Medulla oblongata (tissue), 1 donor: Measurements from ENCODE around the gene ITGA1.
"Not testable (repeated sequence)": the region's sequence is repeated elsewhere in the genome, so short reads cannot be mapped to it uniquely, and the experiment has no call there.

ENCODE experiments used
- DNase-seq: peaks from one replicate; pipeline ENCODE4 v3.0.0-alpha.2; 2015; ENCODE audit errors: extremely low spot score

ITGA1 gene

DNA sequence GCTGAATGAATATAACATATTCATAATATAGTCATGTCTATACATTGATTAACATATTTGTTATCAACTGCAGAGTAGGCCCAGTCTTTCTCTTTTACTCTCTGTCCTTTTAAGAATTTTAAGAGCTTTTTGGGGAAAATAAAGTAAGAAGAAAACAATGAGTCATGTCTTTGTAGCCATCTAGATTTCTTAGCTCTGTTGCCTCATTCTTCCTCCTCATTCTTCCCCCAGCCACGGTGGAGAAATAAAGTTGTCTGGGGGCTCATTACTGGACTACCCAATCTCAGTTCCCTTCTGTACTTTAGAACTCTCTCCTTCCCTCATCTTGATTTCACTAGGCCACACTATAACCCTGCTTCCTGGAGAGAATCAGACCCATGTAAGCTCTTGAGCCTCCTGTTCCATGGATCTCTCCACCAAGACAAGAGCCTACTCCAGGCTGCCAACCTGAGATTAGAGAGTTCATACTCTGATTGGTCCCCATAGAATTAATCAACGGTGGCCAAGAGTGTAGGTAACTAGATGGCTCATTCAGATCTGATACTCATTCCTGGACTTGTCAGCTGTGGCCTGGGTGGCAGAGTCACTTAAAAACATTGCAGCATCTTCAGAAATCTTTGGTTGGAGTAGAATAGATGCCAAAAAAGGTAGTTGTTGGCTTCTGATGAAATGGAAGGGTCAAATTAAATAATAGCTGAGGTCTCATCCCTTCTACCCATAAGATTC lies 44.2 kb downstream of the ITGA1 start:
- DNase-seq, result no peak

DNA sequence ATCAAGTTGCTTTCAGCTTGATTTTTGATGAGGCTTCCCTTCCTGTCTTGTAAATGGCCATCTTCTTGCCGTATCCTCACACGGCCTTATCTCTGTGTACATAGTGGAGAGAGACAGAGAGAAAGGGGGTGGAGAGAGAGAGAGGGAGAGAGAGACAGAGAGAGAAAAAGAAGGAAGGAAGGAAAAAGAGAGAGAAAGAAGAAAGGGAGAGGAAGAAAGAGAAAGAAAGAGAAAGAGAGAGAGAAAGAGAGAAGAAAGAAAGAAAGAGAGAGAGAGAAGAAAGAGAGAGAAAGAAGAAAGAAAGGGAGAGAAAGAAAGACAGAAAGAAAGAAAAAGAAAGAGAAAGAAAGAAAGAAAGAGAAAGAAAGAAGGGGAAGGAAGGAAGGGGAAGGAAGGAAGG lies 46.6 kb downstream of the ITGA1 start:
- DNase-seq, result no peak

- peak; percentile 71 for DNase-seq
Measured at GRCh38 chr5:52837068-52837467, 49.4 kb downstream of the ITGA1 start.

GRCh38 chr5:52837591-52838001 lies 49.9 kb downstream of the ITGA1 start:
- no peak for DNase-seq

GRCh38 chr5:52838326-52839015 lies 50.8 kb downstream of the ITGA1 start:
- DNase-seq, result no peak

DNA sequence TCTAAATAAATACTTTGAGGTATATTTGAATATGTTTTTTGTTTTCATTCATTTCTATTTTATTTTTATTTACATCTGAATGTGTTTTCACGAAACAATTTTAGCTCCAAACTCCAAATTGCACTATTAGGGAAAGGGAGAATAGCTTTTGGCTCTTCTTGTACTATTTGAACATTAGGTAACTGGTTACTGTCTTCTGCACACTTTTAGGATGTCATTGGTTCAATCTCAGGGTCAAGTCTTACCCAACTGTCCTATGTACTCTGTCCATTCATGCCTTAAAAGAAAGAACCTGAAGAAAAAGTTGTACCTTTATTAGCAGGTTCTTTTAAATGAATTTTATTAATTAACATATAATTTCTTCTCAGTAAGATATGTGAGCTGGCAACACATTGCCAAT lies 51.6 kb downstream of the ITGA1 start:
- DNase-seq, result no peak

GRCh38 chr5:52840277-52841050 lies 52.7 kb downstream of the ITGA1 start:
- peak; percentile 42 for DNase-seq

GRCh38 chr5:52841114-52841513 lies 53.4 kb downstream of the ITGA1 start:
- DNase-seq, result no peak

- no peak for DNase-seq
Measured at GRCh38 chr5:52842111-52842510, 54.4 kb downstream of the ITGA1 start.

GRCh38 chr5:52844885-52845284 lies 57.2 kb downstream of the ITGA1 start:
- DNase-seq, result no peak

DNA sequence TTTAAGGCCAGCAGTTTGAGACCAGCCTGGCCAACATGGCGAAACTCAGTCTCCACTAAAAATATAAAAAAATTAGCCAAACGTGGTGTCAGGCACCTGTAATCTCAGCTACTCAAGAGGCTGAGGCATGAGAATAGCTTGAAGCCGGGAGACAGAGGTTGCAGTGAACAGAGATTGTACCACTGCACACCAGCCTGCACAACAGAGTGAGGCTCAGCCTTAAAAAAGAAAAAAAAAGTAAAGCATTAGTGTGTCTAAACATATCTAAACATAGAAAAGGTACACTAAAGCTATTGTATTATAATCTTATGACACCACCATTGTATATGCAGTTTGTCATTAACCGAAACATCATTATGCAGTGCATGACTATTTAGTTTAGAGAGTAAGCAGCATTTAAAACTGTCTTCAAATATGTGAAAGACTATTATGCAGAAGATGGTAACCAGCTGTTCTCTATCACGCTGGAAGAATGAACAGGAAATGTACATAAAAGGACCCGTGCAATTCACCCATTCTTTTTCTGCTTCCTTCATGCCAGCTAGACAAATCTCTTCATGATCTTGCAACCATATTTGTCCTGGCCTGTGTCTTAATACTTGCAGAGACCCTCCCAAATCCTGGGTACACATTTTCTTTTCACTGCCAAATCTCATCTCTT lies 58.6 kb downstream of the ITGA1 start:
- DNase-seq, result no peak

DNA sequence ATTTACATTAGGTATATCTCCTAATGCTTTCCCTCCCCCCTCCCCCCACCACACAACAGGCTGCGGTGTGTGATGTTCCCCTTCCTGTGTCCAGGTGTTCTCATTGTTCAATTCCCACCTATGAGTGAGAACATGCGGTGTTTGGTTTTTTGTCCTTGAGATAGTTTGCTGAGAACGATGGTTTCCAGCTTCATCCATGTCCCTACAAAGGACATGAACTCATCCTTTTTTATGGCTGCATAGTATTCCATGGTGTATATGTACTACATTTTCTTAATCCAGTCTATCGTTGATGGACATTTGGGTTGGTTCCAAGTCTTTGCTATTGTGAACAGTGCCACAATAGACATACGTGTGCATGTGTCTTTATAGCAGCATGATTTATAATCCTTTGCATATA lies 61.0 kb downstream of the ITGA1 start:
- DNase-seq, result not testable (repeated sequence)

- DNase-seq, result no peak
Measured at GRCh38 chr5:52849544-52849943, 61.8 kb downstream of the ITGA1 start.

DNA sequence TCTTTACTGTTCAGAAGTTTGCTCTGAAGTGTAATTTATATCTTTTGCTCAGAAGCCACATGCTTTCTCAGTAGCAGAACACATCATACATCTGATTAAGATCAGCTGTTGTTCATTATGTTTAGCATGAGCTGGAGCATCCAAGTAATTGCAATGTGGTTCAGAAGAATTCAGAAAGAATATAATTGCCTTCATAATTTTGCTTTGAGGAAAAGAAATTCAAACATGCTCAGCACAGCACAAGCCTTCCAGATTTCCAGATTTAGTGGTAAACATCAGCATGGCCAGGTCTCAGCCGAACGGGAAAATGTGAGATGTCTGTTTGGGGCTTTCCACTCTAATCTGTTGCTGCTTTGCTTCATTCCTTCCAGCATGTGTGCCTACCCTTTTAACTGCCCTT lies 65.9 kb downstream of the ITGA1 start:
- no peak for DNase-seq

GRCh38 chr5:52854301-52854700 lies 66.6 kb downstream of the ITGA1 start:
- no peak for DNase-seq

DNA sequence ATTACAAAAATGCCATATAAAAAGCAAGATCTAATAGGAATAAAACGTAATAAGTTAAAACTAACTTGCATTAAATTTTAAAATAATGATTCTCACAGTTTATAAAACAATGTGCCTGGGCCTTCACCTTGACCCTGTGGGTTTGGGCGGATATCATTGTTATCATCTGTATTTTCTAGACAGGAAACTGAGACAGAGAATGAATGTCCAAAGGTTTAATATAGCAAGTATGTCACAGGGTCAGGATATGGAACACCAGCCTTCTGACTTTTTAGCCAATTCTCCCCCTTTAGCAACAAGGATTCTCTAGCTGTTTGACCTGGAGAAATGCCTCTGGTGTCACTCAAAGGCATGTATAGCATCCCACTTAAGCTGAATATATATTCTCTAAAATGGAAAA lies 67.2 kb downstream of the ITGA1 start:
- no peak for DNase-seq

- DNase-seq, result no peak
Measured at GRCh38 chr5:52856564-52856963, 68.8 kb downstream of the ITGA1 start.

DNA sequence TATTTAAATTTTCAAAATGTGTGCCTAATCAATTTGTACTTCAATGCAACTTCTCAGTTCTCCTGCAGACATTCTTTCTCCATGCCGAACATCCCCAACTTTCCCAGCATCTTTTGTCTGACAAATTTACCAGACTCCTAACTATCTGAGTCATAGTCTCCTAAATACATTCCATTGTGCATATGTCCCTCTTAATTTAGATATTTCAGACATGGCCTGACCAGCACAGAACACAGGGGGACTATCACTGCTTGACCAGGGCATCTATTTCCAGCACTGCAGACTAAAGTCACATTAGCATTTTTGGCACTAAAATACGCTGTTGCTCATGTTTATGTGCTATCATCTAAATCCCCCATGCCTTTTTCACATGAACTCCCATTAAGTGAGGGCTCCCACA lies 71.9 kb downstream of the ITGA1 start:
- no peak for DNase-seq

DNA sequence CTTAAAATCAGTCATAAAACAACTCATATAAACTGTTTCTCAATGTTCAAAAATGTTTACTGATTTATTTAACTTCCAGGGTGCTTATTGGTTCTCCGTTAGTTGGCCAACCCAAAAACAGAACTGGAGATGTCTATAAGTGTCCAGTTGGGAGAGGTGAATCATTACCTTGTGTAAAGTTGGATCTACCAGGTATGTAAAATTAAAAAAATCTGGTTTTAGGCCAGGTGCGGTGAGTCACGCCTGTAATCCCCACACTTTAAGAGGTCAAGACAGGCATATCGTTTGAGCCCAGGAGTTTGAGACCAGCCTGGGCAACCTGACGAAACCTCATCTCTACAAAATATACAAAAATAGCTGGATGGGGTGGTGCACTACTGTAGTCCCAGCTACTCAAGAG lies 73.7 kb downstream of the ITGA1 start:
- DNase-seq, result no peak

DNA sequence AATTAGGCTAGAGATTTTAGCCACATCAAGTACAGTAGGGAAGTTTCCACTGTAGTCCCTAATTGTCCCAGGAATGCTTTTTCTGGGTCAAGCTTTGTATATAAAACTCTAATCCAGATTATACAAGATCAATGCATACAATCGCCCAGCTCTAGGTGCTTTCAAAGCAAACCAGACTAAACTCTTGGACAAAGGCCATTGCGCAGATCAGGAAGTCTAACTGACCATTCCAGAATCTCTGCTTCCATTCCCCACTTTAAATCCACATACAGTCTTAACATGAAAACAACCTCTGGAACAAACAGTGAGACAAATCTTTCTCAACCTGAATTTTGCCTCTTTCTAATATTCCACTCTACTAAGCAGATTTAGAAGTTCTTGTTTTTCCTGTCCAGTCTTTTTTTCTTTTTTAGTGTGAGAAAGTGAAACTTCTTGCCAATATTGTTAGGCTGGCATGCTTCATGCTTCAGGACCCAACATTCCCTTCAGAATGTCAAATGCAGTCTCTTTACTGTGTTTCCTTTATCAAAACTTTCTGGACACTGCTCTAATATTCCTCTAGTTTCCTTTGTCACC lies 76.1 kb downstream of the ITGA1 start:
- DNase-seq, result no peak

DNA sequence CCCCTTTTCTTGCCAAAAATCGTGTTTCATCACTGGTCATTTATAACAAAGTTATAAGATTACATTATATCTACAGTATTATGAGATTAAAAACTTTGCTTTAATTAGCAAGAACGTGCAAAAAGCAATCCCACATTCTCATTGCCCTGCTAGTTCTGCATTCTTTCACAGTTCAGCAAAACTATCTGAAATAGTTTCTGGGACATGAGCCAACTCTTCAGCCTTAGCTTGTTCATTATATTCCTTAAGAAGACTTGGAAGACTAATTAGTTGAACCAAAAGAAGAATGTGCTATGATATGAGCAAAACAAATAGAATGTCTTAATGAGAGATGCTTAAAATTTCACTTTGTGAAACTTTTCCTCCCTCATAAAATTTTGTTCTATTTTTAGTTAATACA lies 76.7 kb downstream of the ITGA1 start:
- peak; percentile 49 for DNase-seq

GRCh38 chr5:52864884-52865283 lies 77.2 kb downstream of the ITGA1 start:
- DNase-seq, result no peak
